GM12878 (cell line): ENCODE measurements around the gene TESK1. TPM values are rescaled to one million over a fixed set of nuclear protein-coding genes. Genes with fewer than 3 reads are reported as not detected.

Experiments used
- ATAC-seq: fragments of 200-7000 bp; cut with Tn5 transposase; 3 replicates; pipeline ENCODE4 v1.9.1; 2020; ENCODE audit warnings: mild to moderate bottlenecking, moderate library complexity
- BruUV-seq: library from RNA; stranded (reverse); fragments of 400-500 nt; replicated peaks from 2 replicates; lab custom pipeline; 2021; lab: Mats Ljungman, UMichigan
- CTCF ChIA-PET: fragments of 300-600 bp; sonication (Branson Sonifier 250); formaldehyde crosslinking; extraction: SDS; loops from one replicate; lab custom pipeline; 2021; ENCODE audit warnings: inconsistent platforms; lab: Yijun Ruan, JAX
- POLR2A ChIA-PET: fragments of 350-600 bp; formaldehyde crosslinking; extraction: SDS; loops from one replicate; lab custom pipeline; 2021; ENCODE audit warnings: inconsistent platforms; lab: Charles Lee
- RAD21 ChIA-PET: fragments of 300-600 bp; sonication (Branson Sonifier 250); formaldehyde crosslinking; loops from one replicate; lab custom pipeline; 2023; ENCODE audit warnings: antibody characterized with exemption; ENCODE audit not compliant: unreplicated experiment; lab: Charles Lee
- SMC1A ChIA-PET: fragments of 300-600 bp; sonication (Branson Sonifier 250); formaldehyde crosslinking; loops from one replicate; lab custom pipeline; 2023; ENCODE audit not compliant: unreplicated experiment, uncharacterized antibody; lab: Charles Lee
- DNase-seq: peaks from one replicate; pipeline ENCODE4 v3.0.0-alpha.2; 2011; ENCODE audit warnings: low read depth, low spot score
- FAIRE-seq: peaks from 3 replicates; lab custom pipeline; 2011; peaks lifted over from hg19 to GRCh38; lab: Jason Lieb, UNC
- H2AFZ ChIP-seq: 2 replicates; pipeline ENCODE4 v1.6.0; 2011; ENCODE audit warnings: low read depth, low read length, control low read depth; ENCODE audit not compliant: control insufficient read depth
- H3K27ac ChIP-seq: 2 replicates; pipeline ENCODE4 v1.5.1; 2011; ENCODE audit warnings: control low read depth; ENCODE audit not compliant: control insufficient read depth, insufficient read depth
- H3K27me3 ChIP-seq, 2 experiments: replicated peaks in 1 of 2; 2 replicates each; pipeline versions ENCODE4 v1.6.0 to v1.6.1; 2011; ENCODE audit warnings: low read length in 1 of 2; ENCODE audit not compliant: control insufficient read depth in 2 of 2, insufficient read depth in 2 of 2
- H3K36me3 ChIP-seq, 2 experiments: 2 replicates each; pipeline ENCODE4 v1.5.1; 2011; ENCODE audit warnings: low read length in 1 of 2; ENCODE audit not compliant: control insufficient read depth in 2 of 2, insufficient read depth in 2 of 2
- H3K4me1 ChIP-seq: 2 replicates; pipeline ENCODE4 v1.6.1; 2011; ENCODE audit warnings: mild to moderate bottlenecking, low read length, moderate library complexity, mixed read lengths; ENCODE audit not compliant: control insufficient read depth, insufficient read depth
- H3K4me2 ChIP-seq: 2 replicates; pipeline ENCODE4 v1.6.0; 2011; ENCODE audit warnings: control low read depth; ENCODE audit not compliant: control insufficient read depth, insufficient read depth
- H3K4me3 ChIP-seq: fragments of 200-600 bp; sonication (generic); 2 replicates; pipeline ENCODE4 v1.5.1; 2016
- H3K79me2 ChIP-seq: 2 replicates; pipeline ENCODE4 v1.6.0; 2011; ENCODE audit warnings: low read length; ENCODE audit not compliant: control insufficient read depth, insufficient read depth
- H3K9ac ChIP-seq: 2 replicates; pipeline ENCODE4 v1.8.0; 2011; ENCODE audit warnings: low read length, control low read depth, mixed read lengths; ENCODE audit not compliant: control insufficient read depth, insufficient read depth
- H3K9me3 ChIP-seq: replicated peaks from 3 replicates; pipeline ENCODE4 v1.5.1; 2011; ENCODE audit warnings: mild to moderate bottlenecking, low read length; ENCODE audit not compliant: control insufficient read depth, insufficient read depth
- H4K20me1 ChIP-seq: 2 replicates; pipeline ENCODE4 v1.6.0; 2011; ENCODE audit not compliant: control insufficient read depth, insufficient read depth
- IRF4 ChIP-seq: IDR thresholded peaks from 2 replicates; pipeline ENCODE4 v1.6.1; 2011; ENCODE audit warnings: low read depth, low read length
- KAT2A ChIP-seq: conservative IDR thresholded peaks from 2 replicates; pipeline ENCODE4 v1.6.1; 2011; ENCODE audit warnings: low read depth, low read length; ENCODE audit not compliant: control insufficient read depth
- LARP7 ChIP-seq: fragments of 450-650 bp; IDR thresholded peaks from 2 replicates; pipeline ENCODE4 v1.6.1; 2017; ENCODE audit warnings: mild to moderate bottlenecking
- MTA3 ChIP-seq: IDR thresholded peaks from 2 replicates; pipeline ENCODE4 v1.6.1; 2012; ENCODE audit warnings: low read length, inconsistent platforms, borderline replicate concordance
- NBN ChIP-seq: fragments of 450-650 bp; IDR thresholded peaks from 2 replicates; pipeline ENCODE4 v1.6.1; 2016
- NKRF ChIP-seq: fragments of 450-650 bp; conservative IDR thresholded peaks from 2 replicates; pipeline ENCODE4 v1.6.1; 2017; ENCODE audit warnings: mild to moderate bottlenecking, moderate library complexity
- NR2C2 ChIP-seq: IDR thresholded peaks from 2 replicates; pipeline ENCODE4 v1.6.1; 2011; ENCODE audit warnings: borderline replicate concordance, low read depth; ENCODE audit not compliant: control insufficient read depth, insufficient read length
- POLR2A ChIP-seq: IDR thresholded peaks from 2 replicates; pipeline ENCODE4 v1.6.1; 2011; ENCODE audit warnings: low read depth, mild to moderate bottlenecking, low read length
- POLR2AphosphoS2 ChIP-seq: IDR thresholded peaks from 2 replicates; pipeline ENCODE4 v1.6.1; 2011; ENCODE audit warnings: low read depth, mild to moderate bottlenecking, low read length, improper control_type of control experiment, moderate library complexity
- WGBS: methylation state at CpG from one replicate; pipeline ENCODE4 v1.1.6; 2016; ENCODE audit warnings: low lambda C conversion rate; ENCODE audit not compliant: insufficient replicate concordance, insufficient coverage; ENCODE audit errors: missing lambda C conversion rate; 5-methylcytosine and 5-hydroxymethylcytosine counted together
- in situ Hi-C: fragments of 300-500 bp; cut with MboI; formaldehyde crosslinking; loops from 9 replicates; pipeline ENCODE4 v1.14.3; 2018; ENCODE audit warnings: mixed read lengths
- intact Hi-C: fragments of 100-400 bp; cut with micrococcal nuclease; formaldehyde crosslinking; loops from one replicate; pipeline ENCODE4 v1.14.2; 2022; ENCODE audit not compliant: unreplicated experiment
- polyA plus RNA-seq, 11 experiments: library from polyadenylated mRNA; depleted of rRNA in 4 of 11; unstranded in 6 of 11; stranded (reverse) in 5 of 11; fragments of >200 nt; fragmentation: Nextera tagmentation in 4 of 11; fragmentation: Illumina TruSeq in 1 of 11; extraction: Ambion mirVana in 4 of 11; extraction: Trizol in 1 of 11; gene quantifications; 1 replicate in 1 of 11; 2 replicates in 10 of 11; pipeline versions ENCODE4 v1.2.1 to v1.2.3, GENCODE V29; 2011 to 2016; ENCODE audit warnings: inconsistent platforms in 2 of 11, missing spikeins in 2 of 11, low read depth in 1 of 11
- total RNA-seq, 4 experiments: library from RNA; depleted of rRNA in 3 of 4; stranded (reverse); fragments of >200 nt in 3 of 4; fragmentation: Illumina TruSeq in 1 of 4; extraction: Trizol in 1 of 4; gene quantifications; 2 replicates each; pipeline versions ENCODE4 v1.2.1 to v1.2.3, GENCODE V29; 2013 to 2021
- TF ChIP-seq, protein P1 (sequence below): IDR thresholded peaks from 2 replicates; pipeline ENCODE4 v1.6.1; 2012; ENCODE audit warnings: low read depth, low read length, improper control_type of control experiment
- TF ChIP-seq, protein P2 (sequence below): fragments of 450-650 bp; formaldehyde crosslinking; IDR thresholded peaks from 2 replicates; pipeline ENCODE4 v1.5.0; 2022; ENCODE audit warnings: mild to moderate bottlenecking, missing genetic modification characterization

Gene TESK1
- total and polyA plus RNA-seq, 10 of the 15 experiments (the other 5 are each of a cell fraction or from before 2014, with no cell fraction given), result 0.16 to 19.5 (median 7.9) TPM; not detected in 1

DNA sequence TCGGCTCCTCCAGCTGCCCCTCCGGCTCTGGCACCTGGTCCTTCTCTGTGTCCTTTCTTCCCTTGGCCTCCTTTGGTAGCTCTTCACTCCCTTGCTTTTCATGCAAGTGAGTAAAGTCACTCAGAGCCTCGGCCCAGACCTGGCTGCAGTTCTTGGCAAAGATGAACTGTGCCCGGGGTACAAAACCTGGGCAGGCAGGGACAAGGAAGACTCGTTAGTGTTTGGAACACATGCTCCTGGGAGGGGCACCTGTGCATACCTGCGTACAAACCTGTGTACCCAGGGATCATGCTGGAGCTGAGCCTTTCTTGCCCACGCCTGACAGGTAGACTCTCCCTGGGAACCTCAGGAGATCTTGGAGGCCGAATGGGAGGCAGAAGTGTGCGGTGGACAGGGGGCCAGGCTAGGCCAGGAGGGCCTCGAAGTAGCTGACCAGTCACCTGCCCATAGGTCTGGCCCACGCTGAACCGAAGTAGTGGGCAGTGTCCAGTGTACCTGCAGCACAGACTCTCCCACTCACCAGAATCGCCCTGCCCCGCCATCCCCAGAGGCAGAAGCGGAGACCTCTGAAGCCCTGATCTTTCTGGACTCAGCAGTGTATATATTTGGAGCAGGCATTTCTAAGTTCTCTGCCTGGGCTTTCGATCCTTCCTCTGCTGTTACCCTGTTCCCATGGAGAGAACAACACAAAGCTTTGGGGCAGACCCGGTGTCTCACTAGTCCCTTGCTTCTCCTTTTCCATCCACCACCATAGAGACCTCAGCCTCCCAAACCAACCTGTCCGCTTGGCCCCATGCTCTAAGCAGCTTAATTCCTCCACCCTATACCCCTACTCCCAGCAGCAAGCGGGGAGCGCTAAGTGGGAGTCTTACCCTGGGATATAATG is 41.9 kb upstream of the TESK1 start:
- Histone ChIP-seq H4K20me1 (no peaks in the 10 kb centered on the region), H3K4me2 (no peak overlapping the region), H2AFZ (no peak overlapping the region), H3K27ac (no peak overlapping the region)
- ATAC-seq, result no peak
- WGBS, result 60% methylated on average over 20 of the region's 20 CpGs
- TF ChIP-seq, protein P1, sequence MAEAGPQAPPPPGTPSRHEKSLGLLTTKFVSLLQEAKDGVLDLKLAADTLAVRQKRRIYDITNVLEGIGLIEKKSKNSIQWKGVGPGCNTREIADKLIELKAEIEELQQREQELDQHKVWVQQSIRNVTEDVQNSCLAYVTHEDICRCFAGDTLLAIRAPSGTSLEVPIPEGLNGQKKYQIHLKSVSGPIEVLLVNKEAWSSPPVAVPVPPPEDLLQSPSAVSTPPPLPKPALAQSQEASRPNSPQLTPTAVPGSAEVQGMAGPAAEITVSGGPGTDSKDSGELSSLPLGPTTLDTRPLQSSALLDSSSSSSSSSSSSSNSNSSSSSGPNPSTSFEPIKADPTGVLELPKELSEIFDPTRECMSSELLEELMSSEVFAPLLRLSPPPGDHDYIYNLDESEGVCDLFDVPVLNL, result no peak
- TF ChIP-seq POLR2AphosphoS2 (no peak), POLR2A (no peak), NBN (no peak), LARP7 (no peak), IRF4 (no peak), MTA3 (no peak), NR2C2 (no peak), NKRF (no peak), KAT2A (no peak)
- TF ChIP-seq, protein P2, sequence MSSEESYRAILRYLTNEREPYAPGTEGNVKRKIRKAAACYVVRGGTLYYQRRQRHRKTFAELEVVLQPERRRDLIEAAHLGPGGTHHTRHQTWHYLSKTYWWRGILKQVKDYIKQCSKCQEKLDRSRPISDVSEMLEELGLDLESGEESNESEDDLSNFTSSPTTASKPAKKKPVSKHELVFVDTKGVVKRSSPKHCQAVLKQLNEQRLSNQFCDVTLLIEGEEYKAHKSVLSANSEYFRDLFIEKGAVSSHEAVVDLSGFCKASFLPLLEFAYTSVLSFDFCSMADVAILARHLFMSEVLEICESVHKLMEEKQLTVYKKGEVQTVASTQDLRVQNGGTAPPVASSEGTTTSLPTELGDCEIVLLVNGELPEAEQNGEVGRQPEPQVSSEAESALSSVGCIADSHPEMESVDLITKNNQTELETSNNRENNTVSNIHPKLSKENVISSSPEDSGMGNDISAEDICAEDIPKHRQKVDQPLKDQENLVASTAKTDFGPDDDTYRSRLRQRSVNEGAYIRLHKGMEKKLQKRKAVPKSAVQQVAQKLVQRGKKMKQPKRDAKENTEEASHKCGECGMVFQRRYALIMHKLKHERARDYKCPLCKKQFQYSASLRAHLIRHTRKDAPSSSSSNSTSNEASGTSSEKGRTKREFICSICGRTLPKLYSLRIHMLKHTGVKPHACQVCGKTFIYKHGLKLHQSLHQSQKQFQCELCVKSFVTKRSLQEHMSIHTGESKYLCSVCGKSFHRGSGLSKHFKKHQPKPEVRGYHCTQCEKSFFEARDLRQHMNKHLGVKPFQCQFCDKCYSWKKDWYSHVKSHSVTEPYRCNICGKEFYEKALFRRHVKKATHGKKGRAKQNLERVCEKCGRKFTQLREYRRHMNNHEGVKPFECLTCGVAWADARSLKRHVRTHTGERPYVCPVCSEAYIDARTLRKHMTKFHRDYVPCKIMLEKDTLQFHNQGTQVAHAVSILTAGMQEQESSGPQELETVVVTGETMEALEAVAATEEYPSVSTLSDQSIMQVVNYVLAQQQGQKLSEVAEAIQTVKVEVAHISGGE (CRISPR knock-in tag), result no peak
- TF ChIP-seq, all 136 proteins: peak for 0
- ChIA-PET POLR2A (interaction anchor here (0.5 kb wide), 1 partner anchor 82 kb away, joined by 4 read pairs; no protein-coding TSS in a partner anchor), SMC1A (no interaction called here), RAD21 (no interaction called here), CTCF (interaction anchor here (1.3 kb wide), 1 partner anchor 9 kb away, joined by 5 read pairs; no protein-coding TSS in a partner anchor)
- DNase-seq, result no peak
- FAIRE-seq, result no peak
- Histone ChIP-seq H3K36me3 (no peaks in the 10 kb centered on the region), H3K27me3 (no peaks in the 10 kb centered on the region), H3K9me3 (no peaks in the 10 kb centered on the region), H3K9ac (no peak overlapping the region), H3K4me1 (peaks cover 6% of the 10 kb centered on the region; the same call in 1 of the 2 replicates), H3K79me2 (no peaks in the 10 kb centered on the region), H3K4me3 (no peak overlapping the region)
- intact Hi-C loops, result no loop called here
- in situ Hi-C loops, result no loop called here
- BruUV-seq, result no TSS peak
